MM.1S (cell line): ENCODE results near the gene TOM1.

Source experiments
- DNase-seq: peaks from one replicate; pipeline ENCODE4 v3.0.0-alpha.2; 2015
- H2AFZ ChIP-seq: fragments of 300-600 bp; sonication (generic); 2 replicates; pipeline ENCODE4 v1.6.0; 2016; ENCODE audit warnings: antibody characterized with exemption, low read length
- H3F3A ChIP-seq: fragments of 300-600 bp; sonication (generic); 2 replicates; pipeline ENCODE4 v1.6.1; 2016; ENCODE audit warnings: mild to moderate bottlenecking, antibody characterized with exemption, low read length, moderate library complexity, mixed read lengths; ENCODE audit not compliant: insufficient read depth
- H3K27ac ChIP-seq: fragments of 300-600 bp; sonication (generic); 2 replicates; pipeline ENCODE4 v1.5.1; 2016; ENCODE audit warnings: mild to moderate bottlenecking, low read length
- H3K27me3 ChIP-seq: fragments of 300-600 bp; sonication (generic); replicated peaks from 2 replicates; pipeline ENCODE4 v1.6.0; 2016; ENCODE audit warnings: low read length; ENCODE audit not compliant: insufficient read depth
- H3K36me3 ChIP-seq: fragments of 300-600 bp; sonication (generic); replicated peaks from 2 replicates; pipeline ENCODE4 v1.6.1; 2016; ENCODE audit warnings: mild to moderate bottlenecking, low read length, mixed read lengths; ENCODE audit not compliant: insufficient read depth
- H3K4me1 ChIP-seq: fragments of 300-600 bp; sonication (generic); 2 replicates; pipeline ENCODE4 v1.6.1; 2016; ENCODE audit warnings: low read length, mixed read lengths
- H3K4me2 ChIP-seq: fragments of 300-600 bp; sonication (generic); 2 replicates; pipeline ENCODE4 v1.6.0; 2016; ENCODE audit warnings: low read depth, low read length
- H3K4me3 ChIP-seq: fragments of 300-600 bp; sonication (generic); 2 replicates; pipeline ENCODE4 v1.5.1; 2016; ENCODE audit warnings: low read length, mixed read lengths
- H3K79me2 ChIP-seq: fragments of 300-600 bp; sonication (generic); 2 replicates; pipeline ENCODE4 v1.6.1; 2016; ENCODE audit warnings: mixed run types, low read length, mixed read lengths
- H3K9ac ChIP-seq: fragments of 300-600 bp; sonication (generic); 2 replicates; pipeline ENCODE4 v1.6.1; 2016; ENCODE audit warnings: low read length, mixed read lengths
- H3K9me2 ChIP-seq: fragments of 300-600 bp; sonication (generic); replicated peaks from 2 replicates; pipeline ENCODE4 v1.6.1; 2016; ENCODE audit warnings: mild to moderate bottlenecking, low read length, mixed read lengths; ENCODE audit not compliant: insufficient read depth
- H3K9me3 ChIP-seq: fragments of 300-600 bp; sonication (generic); replicated peaks from 2 replicates; pipeline ENCODE4 v1.6.1; 2016; ENCODE audit warnings: mild to moderate bottlenecking, low read length, mixed read lengths; ENCODE audit not compliant: insufficient read depth
- H4K20me1 ChIP-seq: fragments of 300-600 bp; sonication (generic); 2 replicates; pipeline ENCODE4 v1.6.1; 2016; ENCODE audit warnings: mild to moderate bottlenecking, low read length, moderate library complexity, mixed read lengths; ENCODE audit not compliant: insufficient read depth
- CTCF ChIP-seq: fragments of 300-600 bp; sonication (generic); IDR thresholded peaks from 2 replicates; pipeline ENCODE4 v1.5.1; 2016; ENCODE audit warnings: antibody characterized with exemption, low read length, mixed read lengths
- EZH2 ChIP-seq: fragments of 300-600 bp; sonication (generic); optimal IDR thresholded peaks from 2 replicates; pipeline ENCODE3; 2017; ENCODE audit warnings: low read depth, mild to moderate bottlenecking, antibody characterized with exemption, low read length, mixed read lengths
- EZH2phosphoT487 ChIP-seq: fragments of 300-600 bp; sonication (generic); IDR thresholded peaks from 2 replicates; pipeline ENCODE4 v1.6.1; 2018; ENCODE audit warnings: antibody characterized with exemption, low read length

TOM1 gene

GRCh38 chr22:35312198-35313059 lies 12.7 kb downstream of the TOM1 start:
- Histone ChIP-seq H3K9me3 (no peaks in the 10 kb centered on the region), H3K36me3 (no peaks in the 10 kb centered on the region), H3K4me1 (peaks cover 43% of the 10 kb centered on the region), H3K9me2 (no peaks in the 10 kb centered on the region), H3K79me2 (peaks cover 51% of the 10 kb centered on the region), H3K27ac (no peak overlapping the region), H3K4me3 (no peak overlapping the region), H2AFZ (no peak overlapping the region), H3K9ac (no peak overlapping the region), H3K27me3 (no peaks in the 10 kb centered on the region), H3F3A (peaks cover 43% of the 10 kb centered on the region), H4K20me1 (0 out of 2 replicates have a peak, but pooled peaks cover 5% of the 10 kb centered on the region), H3K4me2 (0 out of 2 replicates have a peak overlapping the region, but pooled peaks have one; percentile 0)
- TF ChIP-seq EZH2phosphoT487 (no peak), EZH2 (no peak), CTCF (no peak)
- DNase-seq, result peak; percentile 23

GRCh38 chr22:35313311-35314121 lies 13.8 kb downstream of the TOM1 start:
- no peak for DNase-seq
- H3K4me2 ChIP-seq, result no peak overlapping the region

More at GRCh38 chr22:35313311-35314121, 13.8 kb downstream of the TOM1 start:
- H3K9me3 ChIP-seq, result no peaks in the 10 kb centered on the region
- H3K9ac ChIP-seq, result no peak overlapping the region
- TF ChIP-seq EZH2phosphoT487 (no peak), CTCF (no peak), EZH2 (no peak)
- no peak overlapping the region for H2AFZ ChIP-seq
- no peaks in the 10 kb centered on the region for H3K36me3 ChIP-seq
- 0 out of 2 replicates have a peak, but pooled peaks cover 5% of the 10 kb centered on the region for H4K20me1 ChIP-seq
- peaks cover 49% of the 10 kb centered on the region for H3K79me2 ChIP-seq
- no peak overlapping the region for H3K4me3 ChIP-seq
- no peaks in the 10 kb centered on the region for H3K27me3 ChIP-seq
- H3K4me1 ChIP-seq, result peaks cover 36% of the 10 kb centered on the region
- no peaks in the 10 kb centered on the region for H3K9me2 ChIP-seq
- H3K27ac ChIP-seq, result no peak overlapping the region
- peaks cover 32% of the 10 kb centered on the region for H3F3A ChIP-seq
